Measurements from ENCODE around the gene HCLS1.
A peak's percentile ranks its signal among the peaks of the same experiment; 100 is the strongest.

HCLS1 gene

GRCh38 chr3:121660356-121661171 lies at the start of gene HCLS1:
TSS of gene HCLS1 (minus strand) at chr3:121660903. CDS start at chr3:121658347, 2,556 bp downstream.
- Histone ChIP-seq H3K4me3 (ENCODE audit: low read length, poor library complexity, severe bottlenecking) (peak within 1 kb of the TSS; percentile 80), H3K27me3 (ENCODE audit: insufficient read depth, low read length, poor library complexity, severe bottlenecking) (no peaks in the 10 kb centered on the region), H3K9ac (ENCODE audit: low read depth, low read length, poor library complexity, severe bottlenecking) (peak within 1 kb of the TSS; percentile 67), H2AFZ (ENCODE audit: low read length) (peak within 1 kb of the TSS; percentile 95), H3K4me2 (ENCODE audit: low read depth, low read length, poor library complexity, severe bottlenecking) (peak within 1 kb of the TSS; percentile 93), H3K9me3 (ENCODE audit: insufficient read depth, low read depth, low read length) (no peaks in the 10 kb centered on the region), H3K79me2 (ENCODE audit: insufficient read depth, low read length) (peaks cover 30% of the 10 kb centered on the region), H3K9me2 (replicated peaks; ENCODE audit: low read depth, low read length) (no peaks in the 10 kb centered on the region), H3F3A (ENCODE audit: low read depth) (no peaks in the 10 kb centered on the region), H3K4me1 (ENCODE audit: insufficient read depth, low read length, poor library complexity, severe bottlenecking) (peaks cover 31% of the 10 kb centered on the region), H3K36me3 (ENCODE audit: insufficient read depth, low read length) (peaks cover 42% of the 10 kb centered on the region; the same call in 1 of the 2 replicates), H4K20me1 (ENCODE audit: insufficient read depth, low read length, poor library complexity, severe bottlenecking) (peaks cover 22% of the 10 kb centered on the region)
- TF ChIP-seq EZH2phosphoT487 (IDR thresholded peaks at IDR 0.05; ENCODE audit: borderline replicate concordance), result no peak
- peak; percentile 24; the same call in 1 of the 2 replicates for TF ChIP-seq CTCF (conservative IDR thresholded peaks at IDR 0.05; ENCODE audit: low read length)

GRCh38 chr3:121710347-121710746 lies 49.6 kb upstream of the HCLS1 start:
- Histone ChIP-seq H3K4me3 (ENCODE audit: low read length, poor library complexity, severe bottlenecking) (no peak overlapping the region), H4K20me1 (ENCODE audit: insufficient read depth, low read length, poor library complexity, severe bottlenecking) (no peaks in the 10 kb centered on the region), H3K27me3 (ENCODE audit: insufficient read depth, low read length, poor library complexity, severe bottlenecking) (no peaks in the 10 kb centered on the region), H3K9ac (ENCODE audit: low read depth, low read length, poor library complexity, severe bottlenecking) (no peak overlapping the region), H3K9me3 (ENCODE audit: insufficient read depth, low read depth, low read length) (no peaks in the 10 kb centered on the region), H2AFZ (ENCODE audit: low read length) (no peak overlapping the region), H3K9me2 (replicated peaks; ENCODE audit: low read depth, low read length) (no peaks in the 10 kb centered on the region), H3K4me1 (ENCODE audit: insufficient read depth, low read length, poor library complexity, severe bottlenecking) (no peaks in the 10 kb centered on the region), H3F3A (ENCODE audit: low read depth) (no peaks in the 10 kb centered on the region), H3K79me2 (ENCODE audit: insufficient read depth, low read length) (peaks cover 3% of the 10 kb centered on the region; the same call in 1 of the 2 replicates), H3K4me2 (ENCODE audit: low read depth, low read length, poor library complexity, severe bottlenecking) (no peak overlapping the region), H3K36me3 (ENCODE audit: insufficient read depth, low read length) (peaks cover 61% of the 10 kb centered on the region)
- no peak for TF ChIP-seq EZH2phosphoT487 (IDR thresholded peaks at IDR 0.05; ENCODE audit: borderline replicate concordance)
- TF ChIP-seq CTCF (conservative IDR thresholded peaks at IDR 0.05; ENCODE audit: low read length), result no peak

GRCh38 chr3:121707531-121708273 lies 47.0 kb upstream of the HCLS1 start:
- Histone ChIP-seq H3K27me3 (ENCODE audit: insufficient read depth, low read length, poor library complexity, severe bottlenecking) (no peaks in the 10 kb centered on the region), H3K9me2 (replicated peaks; ENCODE audit: low read depth, low read length) (no peaks in the 10 kb centered on the region), H2AFZ (ENCODE audit: low read length) (no peak overlapping the region), H3F3A (ENCODE audit: low read depth) (no peaks in the 10 kb centered on the region), H3K9ac (ENCODE audit: low read depth, low read length, poor library complexity, severe bottlenecking) (no peak overlapping the region), H3K4me2 (ENCODE audit: low read depth, low read length, poor library complexity, severe bottlenecking) (no peak overlapping the region), H3K79me2 (ENCODE audit: insufficient read depth, low read length) (peaks cover 3% of the 10 kb centered on the region; the same call in 1 of the 2 replicates), H3K4me1 (ENCODE audit: insufficient read depth, low read length, poor library complexity, severe bottlenecking) (no peaks in the 10 kb centered on the region), H4K20me1 (ENCODE audit: insufficient read depth, low read length, poor library complexity, severe bottlenecking) (no peaks in the 10 kb centered on the region), H3K36me3 (ENCODE audit: insufficient read depth, low read length) (peaks cover 47% of the 10 kb centered on the region), H3K4me3 (ENCODE audit: low read length, poor library complexity, severe bottlenecking) (no peak overlapping the region), H3K9me3 (ENCODE audit: insufficient read depth, low read depth, low read length) (no peaks in the 10 kb centered on the region; the same call in 1 of the 2 replicates)
- TF ChIP-seq CTCF (conservative IDR thresholded peaks at IDR 0.05; ENCODE audit: low read length) (no peak), EZH2phosphoT487 (IDR thresholded peaks at IDR 0.05; ENCODE audit: borderline replicate concordance) (no peak)
